HL-60 (cell line): ENCODE results near the gene OPA1.

Experiments
- DNase-seq, 2 experiments: peaks; one replicate each; pipeline ENCODE4 v3.0.0-alpha.2; 2010 to 2020; ENCODE audit warnings: low read depth in 1 of 2, low spot score in 1 of 2
- H3K27ac ChIP-seq: fragments of 250-450 bp; sonication (Bioruptor Pico); replicated peaks from 2 replicates; pipeline ENCODE4 v1.5.1; 2020; ENCODE audit warnings: mild to moderate bottlenecking, moderate library complexity
- H3K27me3 ChIP-seq: fragments of 250-450 bp; sonication (Bioruptor Pico); 2 replicates; pipeline ENCODE4 v1.5.1; 2021; ENCODE audit warnings: mild to moderate bottlenecking, moderate library complexity; ENCODE audit not compliant: insufficient read depth, poor library complexity, severe bottlenecking
- H3K4me3 ChIP-seq: replicated peaks from 2 replicates; pipeline ENCODE4 v1.5.1; 2011; ENCODE audit warnings: mild to moderate bottlenecking, control low read depth, low read length; ENCODE audit not compliant: insufficient read depth
- CTCF ChIP-seq: IDR thresholded peaks from one replicate; pipeline ENCODE4 v1.5.1; 2011; ENCODE audit warnings: low read length, control low read depth, inconsistent platforms; ENCODE audit not compliant: insufficient read depth
- GABPA ChIP-seq: IDR thresholded peaks from 2 replicates; pipeline ENCODE4 v1.6.1; 2012; ENCODE audit warnings: low read depth
- POLR2AphosphoS5 ChIP-seq: IDR thresholded peaks from 2 replicates; pipeline ENCODE4 v1.6.1; 2012; ENCODE audit warnings: low read depth
- REST ChIP-seq: IDR thresholded peaks from 2 replicates; pipeline ENCODE4 v1.6.1; 2012; ENCODE audit warnings: low read depth; ENCODE audit not compliant: insufficient replicate concordance
- SPI1 ChIP-seq: IDR thresholded peaks from 2 replicates; pipeline ENCODE4 v1.6.1; 2012; ENCODE audit warnings: low read depth, mild to moderate bottlenecking, borderline replicate concordance

The OPA1 gene

GRCh38 chr3:193711523-193711963 lies 118.5 kb downstream of the OPA1 start:
- no peaks in the 10 kb centered on the region for H3K27me3 ChIP-seq
- H3K27ac ChIP-seq: no peak overlapping the region
- TF ChIP-seq CTCF (no peak), POLR2AphosphoS5 (no peak), REST (no peak), SPI1 (no peak), GABPA (no peak)
- DNase-seq: no peak
- no peak overlapping the region for H3K4me3 ChIP-seq

- no peak for TF ChIP-seq REST
- TF ChIP-seq POLR2AphosphoS5: no peak
- no peak for TF ChIP-seq CTCF
- TF ChIP-seq SPI1: no peak
- TF ChIP-seq GABPA: no peak
Observed at GRCh38 chr3:193711964-193712598, 119.1 kb downstream of the OPA1 start.

GRCh38 chr3:193712938-193713337 lies 119.9 kb downstream of the OPA1 start:
- DNase-seq: no peak
- Histone ChIP-seq H3K4me3 (no peak overlapping the region), H3K27me3 (no peaks in the 10 kb centered on the region), H3K27ac (no peak overlapping the region)
- TF ChIP-seq CTCF: no peak
- no peak for TF ChIP-seq SPI1
- TF ChIP-seq POLR2AphosphoS5: no peak
- no peak for TF ChIP-seq GABPA
- no peak for TF ChIP-seq REST

More at GRCh38 chr3:193711964-193712598, 119.1 kb downstream of the OPA1 start:
- no peak overlapping the region for H3K4me3 ChIP-seq
- DNase-seq: no peak
- no peaks in the 10 kb centered on the region for H3K27me3 ChIP-seq
- H3K27ac ChIP-seq: no peak overlapping the region
